ENCODE results near the gene G6PD. TPM values are rescaled to one million over a fixed set of nuclear protein-coding genes. Genes with fewer than 3 reads are reported as not detected.
"Not testable (repeated sequence)": the region's sequence is repeated elsewhere in the genome, so short reads cannot be mapped to it uniquely, and the experiment has no call there.

G6PD gene
- total RNA-seq = 81.1 and 102 TPM in 2 replicates

DNA sequence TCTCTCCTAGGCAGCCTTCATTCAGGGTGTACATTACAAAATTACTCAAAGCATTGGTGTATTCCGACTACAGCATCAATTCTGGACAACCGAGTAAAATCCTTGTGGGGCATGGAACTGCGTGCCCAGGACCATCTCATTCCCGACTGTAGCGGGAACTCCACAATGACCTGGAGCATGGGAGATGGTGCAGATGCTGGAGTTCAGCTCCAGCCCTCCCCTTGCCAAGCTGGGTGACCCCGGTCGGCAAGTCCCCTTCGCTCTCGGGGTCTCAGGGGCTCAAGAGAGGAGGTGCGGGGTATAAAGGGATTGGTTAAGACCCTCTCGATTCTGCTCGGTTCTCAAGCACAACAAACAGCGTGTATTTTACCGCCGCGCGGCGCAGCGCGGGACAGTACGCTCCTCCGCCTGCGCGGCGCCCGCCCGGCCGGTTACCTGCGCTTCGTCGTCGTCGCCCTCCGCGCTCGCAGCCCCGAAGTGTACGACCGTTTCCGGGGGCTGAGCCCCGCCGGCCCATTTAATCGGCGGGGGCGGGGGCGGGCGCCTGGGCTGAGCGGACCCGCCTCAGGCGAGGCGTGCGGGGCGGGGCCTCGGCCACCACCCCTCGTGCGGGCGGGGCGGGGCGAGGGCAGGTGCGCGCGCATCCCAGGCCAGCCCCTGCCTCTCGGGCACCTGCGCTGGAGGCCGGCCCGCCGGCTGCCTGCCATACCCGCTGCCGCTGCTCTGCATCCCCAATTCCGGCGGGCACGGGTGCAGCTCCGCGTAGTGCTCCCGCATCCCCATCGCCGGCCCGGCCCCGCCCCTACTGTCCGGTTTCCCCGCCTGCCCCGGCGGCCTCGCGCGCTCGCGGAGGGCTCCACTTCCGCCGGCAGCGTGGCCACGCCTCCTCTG lies at the start of gene G6PD:
Gene G6PD (minus strand): TSS at position 493 of the 891 bp plus-strand sequence. CDS start 691 bp downstream, outside the sequence.
- DNase-seq (ENCODE audit: extremely low read depth, low read depth, low spot score) = no peak

- DNase-seq (ENCODE audit: extremely low read depth, low read depth, low spot score) = no peak
These were observed 49.1 kb upstream of the G6PD start for GRCh38 chrX:154595559-154596249.

DNA sequence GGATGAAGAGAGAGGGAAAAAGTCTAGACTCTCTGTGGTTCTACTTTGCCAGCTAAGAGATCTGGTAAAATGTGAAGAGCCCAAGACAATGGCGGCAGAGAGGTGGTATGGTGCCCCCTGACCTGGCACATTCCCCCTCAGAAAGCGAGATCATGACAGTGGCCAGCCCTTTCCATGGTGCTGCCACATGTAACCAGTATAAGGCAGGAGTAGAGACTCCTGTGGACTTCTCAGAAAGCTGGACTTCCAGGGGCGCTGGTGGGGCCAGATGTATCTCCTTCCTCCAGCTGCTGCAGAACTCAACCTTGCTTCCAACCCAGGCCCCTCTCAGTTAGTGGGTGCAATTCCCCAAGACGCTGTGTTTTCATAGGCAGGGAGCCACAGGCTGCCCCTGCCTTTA lies 47.8 kb upstream of the G6PD start:
- DNase-seq (ENCODE audit: extremely low read depth, low read depth, low spot score) = no peak

GRCh38 chrX:154593201-154593600 lies 46.6 kb upstream of the G6PD start:
- DNase-seq (ENCODE audit: extremely low read depth, low read depth, low spot score) = no peak

- DNase-seq (ENCODE audit: extremely low read depth, low read depth, low spot score) = no peak
These were observed 45.9 kb upstream of the G6PD start for GRCh38 chrX:154592505-154592904.

GRCh38 chrX:154590415-154590814 lies 43.8 kb upstream of the G6PD start:
- DNase-seq (ENCODE audit: extremely low read depth, low read depth, low spot score) = not testable (repeated sequence)

GRCh38 chrX:154584585-154585183 lies 38.0 kb upstream of the G6PD start, which contains the start of gene CTAG1A:
Gene CTAG1A, plus strand, starts transcription at chrX:154585133. Its CDS starts 74 bp downstream, at chrX:154585207.
- DNase-seq (ENCODE audit: extremely low read depth, low read depth, low spot score) = not testable (repeated sequence)

- not testable (repeated sequence) for DNase-seq (ENCODE audit: extremely low read depth, low read depth, low spot score)
These were observed 36.3 kb upstream of the G6PD start for GRCh38 chrX:154582994-154583393.

GRCh38 chrX:154575076-154575475 lies 28.4 kb upstream of the G6PD start:
- DNase-seq (ENCODE audit: extremely low read depth, low read depth, low spot score) = not testable (repeated sequence)

GRCh38 chrX:154573061-154573460 lies 26.4 kb upstream of the G6PD start:
- DNase-seq (ENCODE audit: extremely low read depth, low read depth, low spot score) = not testable (repeated sequence)

DNA sequence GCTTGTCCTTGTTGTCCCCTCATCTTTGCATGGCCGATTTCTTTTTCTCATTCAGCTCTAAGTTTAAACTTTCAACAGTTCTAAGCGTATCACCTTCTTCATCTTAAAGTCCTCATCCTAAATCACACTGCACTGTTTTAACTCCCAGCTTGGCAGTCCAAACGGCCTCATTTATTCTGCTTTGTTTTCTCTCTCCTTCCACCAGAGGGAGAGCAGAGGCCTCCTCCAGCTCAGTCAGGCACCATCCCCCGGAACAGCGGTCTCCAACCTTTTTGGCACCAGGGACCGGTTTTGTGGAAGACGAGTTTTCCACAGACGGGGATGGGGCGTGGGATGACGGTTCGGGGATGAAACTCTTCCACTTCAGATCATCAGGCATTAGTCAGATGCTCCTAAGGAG lies 23.7 kb upstream of the G6PD start:
- not testable (repeated sequence) for DNase-seq (ENCODE audit: extremely low read depth, low read depth, low spot score)

DNA sequence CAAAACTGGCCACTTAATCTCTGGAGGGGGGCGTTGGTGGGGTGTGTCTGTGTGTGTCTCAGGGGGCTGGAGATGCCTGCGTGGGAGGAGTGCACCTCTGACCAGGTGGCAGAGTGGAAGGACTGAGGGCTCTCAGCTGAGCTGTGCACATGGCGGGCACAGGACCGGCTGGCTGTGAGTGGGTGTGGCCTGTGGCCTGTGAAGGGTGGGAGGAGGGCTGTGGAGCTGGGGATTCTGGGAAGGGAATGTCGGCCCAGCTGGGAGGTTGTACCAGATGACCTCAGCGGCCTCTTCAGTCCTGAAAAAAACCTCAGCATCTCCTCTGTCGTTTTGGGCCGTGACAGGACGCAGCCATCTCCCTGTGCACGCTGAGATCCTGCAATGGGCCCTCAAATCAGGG lies 15.6 kb upstream of the G6PD start:
- DNase-seq (ENCODE audit: extremely low read depth, low read depth, low spot score) = not testable (repeated sequence)

GRCh38 chrX:154560326-154560725 lies 13.7 kb upstream of the G6PD start:
- DNase-seq (ENCODE audit: extremely low read depth, low read depth, low spot score) = not testable (repeated sequence)

GRCh38 chrX:154558896-154559295 lies 12.2 kb upstream of the G6PD start:
- DNase-seq (ENCODE audit: extremely low read depth, low read depth, low spot score) = not testable (repeated sequence)

- DNase-seq (ENCODE audit: extremely low read depth, low read depth, low spot score) = not testable (repeated sequence)
These were observed 11.5 kb upstream of the G6PD start for GRCh38 chrX:154558060-154558690.

DNA sequence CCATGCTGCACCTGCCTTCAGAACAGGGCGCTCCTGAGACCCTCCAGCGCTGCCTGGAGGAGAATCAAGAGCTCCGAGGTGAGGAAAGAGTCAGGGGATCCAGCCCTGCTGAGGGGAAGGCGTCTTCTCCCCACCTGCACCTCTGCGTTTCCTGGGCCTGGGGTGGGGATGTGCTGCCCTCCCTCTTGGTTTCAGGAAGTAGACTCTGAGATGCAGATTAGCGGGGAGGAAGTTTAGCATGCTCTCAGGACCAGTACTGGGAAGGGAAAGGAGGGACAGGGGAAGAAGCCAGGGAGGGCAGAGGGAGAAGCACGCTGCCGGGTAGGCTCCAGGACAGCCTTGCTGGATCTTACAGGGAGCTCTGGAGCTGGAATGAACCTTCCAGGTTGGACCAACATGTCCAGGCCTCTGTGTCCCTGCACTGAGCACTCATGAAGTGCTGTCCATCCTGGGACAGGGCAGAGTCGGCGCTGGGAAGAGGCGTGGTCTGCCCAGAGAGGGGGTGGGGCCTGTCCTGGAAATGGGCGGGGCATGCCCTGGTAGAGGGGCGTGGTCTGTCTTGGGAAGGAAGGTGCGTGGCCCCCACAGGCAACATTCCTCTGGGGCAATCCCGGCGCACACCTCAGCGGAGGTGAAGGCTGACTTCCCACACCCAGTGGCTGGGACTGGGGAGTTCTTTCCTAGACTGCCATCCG lies 5.6 kb upstream of the G6PD start:
- DNase-seq (ENCODE audit: extremely low read depth, low read depth, low spot score) = not testable (repeated sequence)

GRCh38 chrX:154549766-154550165 lies 3.1 kb upstream of the G6PD start:
- no peak for DNase-seq (ENCODE audit: extremely low read depth, low read depth, low spot score)

GRCh38 chrX:154548028-154548316 lies 1.3 kb upstream of the G6PD start:
- no peak for DNase-seq (ENCODE audit: extremely low read depth, low read depth, low spot score)

DNA sequence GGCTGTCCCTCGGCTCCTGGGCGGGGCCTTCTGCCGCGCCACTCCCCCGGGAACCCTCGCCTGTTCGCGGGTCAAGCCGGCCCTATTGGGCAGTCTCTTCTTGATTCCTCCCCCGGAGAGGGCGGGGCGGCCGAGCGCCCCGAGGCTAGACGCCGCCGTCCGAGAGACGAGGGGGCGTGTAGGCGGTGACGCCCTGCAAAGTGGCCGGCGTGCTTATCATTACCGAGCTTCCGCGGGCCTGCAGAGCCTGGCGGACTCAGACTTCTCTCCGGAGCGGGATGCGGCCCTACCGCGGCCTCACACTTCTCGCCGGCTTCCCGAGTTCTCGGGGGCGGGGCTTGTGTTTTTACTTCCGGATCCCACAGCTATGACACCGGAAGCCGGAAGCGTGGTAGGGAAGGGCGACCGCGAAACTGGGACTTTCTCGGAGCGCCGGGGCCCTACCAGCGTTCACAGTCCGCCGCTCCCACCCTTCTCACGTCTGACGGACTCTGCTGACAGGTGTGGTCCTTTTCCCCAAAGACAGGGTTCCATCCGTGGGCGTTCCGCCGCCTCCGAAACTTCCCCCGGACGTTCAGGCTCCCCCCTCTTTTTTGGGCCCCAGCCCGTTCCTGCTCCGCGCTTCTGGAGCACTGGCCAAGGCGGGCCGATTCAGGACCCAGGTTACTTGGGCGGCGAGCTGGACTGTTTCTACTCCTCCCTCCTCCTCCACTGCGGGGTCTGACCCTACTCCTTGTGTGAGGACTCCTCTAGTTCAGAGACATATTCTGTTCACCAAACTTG lies 790 bp upstream of the G6PD start, which contains the start of gene IKBKG:
Gene IKBKG (plus strand): TSS at position 376 of the 783 bp plus-strand sequence. CDS start 4,383 bp downstream, outside the sequence.
- DNase-seq (ENCODE audit: extremely low read depth, low read depth, low spot score) = no peak
